GM12878 (cell line): ENCODE measurements around the gene COL24A1. TPM values are rescaled to one million over a fixed set of nuclear protein-coding genes. Genes with fewer than 3 reads are reported as not detected.
A peak's percentile ranks its signal among the peaks of the same experiment; 100 is the strongest.

Source experiments
- BRCA1 ChIP-seq: IDR thresholded peaks from 2 replicates; pipeline ENCODE4 v1.6.1; 2011; ENCODE audit warnings: low read depth, low read length, improper control_type of control experiment
- CREM ChIP-seq: IDR thresholded peaks from 2 replicates; pipeline ENCODE4 v1.6.1; 2014; ENCODE audit warnings: antibody characterized with exemption, low read depth
- EZH2 ChIP-seq: IDR thresholded peaks from 2 replicates; pipeline ENCODE4 v1.6.1; 2012; ENCODE audit warnings: low read depth, mild to moderate bottlenecking, control low read depth, inconsistent platforms, low read length, borderline replicate concordance; ENCODE audit not compliant: control insufficient read depth
- FOXK2 ChIP-seq: fragments of 450-650 bp; IDR thresholded peaks from 2 replicates; pipeline ENCODE4 v1.6.1; 2017; ENCODE audit warnings: mild to moderate bottlenecking, moderate library complexity
- HCFC1 ChIP-seq: fragments of 150-350 bp; IDR thresholded peaks from 2 replicates; pipeline ENCODE4 v1.6.1; 2014; ENCODE audit warnings: low read length
- HDAC6 ChIP-seq: fragments of 200-600 bp; sonication (generic); IDR thresholded peaks from one replicate; pipeline ENCODE4 v1.8.0; 2017; ENCODE audit warnings: antibody characterized with exemption; ENCODE audit not compliant: unreplicated experiment
- IKZF1 ChIP-seq: fragments of 450-650 bp; conservative IDR thresholded peaks from 2 replicates; pipeline ENCODE4 v1.6.1; 2017; ENCODE audit warnings: antibody characterized with exemption, mild to moderate bottlenecking
- KLF5 ChIP-seq: fragments of 450-650 bp; IDR thresholded peaks from 2 replicates; pipeline ENCODE4 v1.6.1; 2014; ENCODE audit warnings: mild to moderate bottlenecking; ENCODE audit not compliant: partially characterized antibody
- MTA3 ChIP-seq: IDR thresholded peaks from 2 replicates; pipeline ENCODE4 v1.6.1; 2012; ENCODE audit warnings: low read length, inconsistent platforms, borderline replicate concordance
- MYC ChIP-seq: IDR thresholded peaks from 2 replicates; pipeline ENCODE4 v1.6.1; 2011; ENCODE audit warnings: mild to moderate bottlenecking, low read length, moderate library complexity, inconsistent platforms; ENCODE audit not compliant: insufficient read depth, insufficient replicate concordance, insufficient read length, severe bottlenecking
- NR2C1 ChIP-seq: fragments of 450-650 bp; IDR thresholded peaks from 2 replicates; pipeline ENCODE4 v1.6.1; 2017; ENCODE audit warnings: antibody characterized with exemption, mild to moderate bottlenecking, moderate library complexity
- RFX5 ChIP-seq: IDR thresholded peaks from 2 replicates; pipeline ENCODE4 v1.6.1; 2011; ENCODE audit warnings: low read depth, low read length, improper control_type of control experiment
- SMARCA5 ChIP-seq: fragments of 450-650 bp; IDR thresholded peaks from 2 replicates; pipeline ENCODE4 v1.6.1; 2017; ENCODE audit warnings: mild to moderate bottlenecking
- polyA plus RNA-seq, 11 experiments: library from polyadenylated mRNA; depleted of rRNA in 4 of 11; unstranded in 6 of 11; stranded (reverse) in 5 of 11; fragments of >200 nt; fragmentation: Nextera tagmentation in 4 of 11; fragmentation: Illumina TruSeq in 1 of 11; extraction: Ambion mirVana in 4 of 11; extraction: Trizol in 1 of 11; gene quantifications; 1 replicate in 1 of 11; 2 replicates in 10 of 11; pipeline versions ENCODE4 v1.2.1 to v1.2.3, GENCODE V29; 2011 to 2016; ENCODE audit warnings: inconsistent platforms in 2 of 11, missing spikeins in 2 of 11, low read depth in 1 of 11
- total RNA-seq, 4 experiments: library from RNA; depleted of rRNA in 3 of 4; stranded (reverse); fragments of >200 nt in 3 of 4; fragmentation: Illumina TruSeq in 1 of 4; extraction: Trizol in 1 of 4; gene quantifications; 2 replicates each; pipeline versions ENCODE4 v1.2.1 to v1.2.3, GENCODE V29; 2013 to 2021
- TF ChIP-seq, protein P1 (sequence below): IDR thresholded peaks from 2 replicates; pipeline ENCODE4 v1.6.1; 2011; ENCODE audit warnings: borderline replicate concordance, low read depth, mild to moderate bottlenecking, moderate library complexity, mixed read lengths, low read length; ENCODE audit not compliant: insufficient read depth; ENCODE audit errors: extremely low read length
- TF ChIP-seq, protein P2 (sequence below): IDR thresholded peaks from 2 replicates; pipeline ENCODE4 v1.6.1; 2012; ENCODE audit warnings: low read depth, low read length, improper control_type of control experiment
- TF ChIP-seq, protein P3 (sequence below): fragments of 150-350 bp; IDR thresholded peaks from 2 replicates; pipeline ENCODE4 v1.6.1; 2014; ENCODE audit warnings: mild to moderate bottlenecking, low read depth, low read length
- TF ChIP-seq, protein P4 (sequence below): IDR thresholded peaks from 2 replicates; pipeline ENCODE4 v1.6.1; 2012; ENCODE audit warnings: low read depth, low read length, improper control_type of control experiment
- TF ChIP-seq, protein P5 (sequence below): fragments of 450-650 bp; IDR thresholded peaks from 2 replicates; pipeline ENCODE4 v1.6.1; 2017; ENCODE audit warnings: mild to moderate bottlenecking, low read depth, inconsistent platforms; ENCODE audit not compliant: poor library complexity, severe bottlenecking
- TF ChIP-seq, protein P6 (sequence below): fragments of 450-650 bp; IDR thresholded peaks from 2 replicates; pipeline ENCODE4 v1.6.1; 2017; ENCODE audit warnings: borderline replicate concordance
- TF ChIP-seq, protein P7 (sequence below): IDR thresholded peaks from 2 replicates; pipeline ENCODE4 v1.6.1; 2011; ENCODE audit warnings: low read depth, mild to moderate bottlenecking, low read length, moderate library complexity, borderline replicate concordance; ENCODE audit errors: extremely low read depth
- TF ChIP-seq, protein P8 (sequence below): fragments of 450-650 bp; conservative IDR thresholded peaks from 2 replicates; pipeline ENCODE4 v1.6.1; 2017; ENCODE audit warnings: mild to moderate bottlenecking, moderate library complexity

Gene COL24A1
- total and polyA plus RNA-seq, 10 of the 15 experiments (the other 5 are each of a cell fraction or from before 2014, with no cell fraction given), result 0.19 to 4.1 (median 2.0) TPM

DNA sequence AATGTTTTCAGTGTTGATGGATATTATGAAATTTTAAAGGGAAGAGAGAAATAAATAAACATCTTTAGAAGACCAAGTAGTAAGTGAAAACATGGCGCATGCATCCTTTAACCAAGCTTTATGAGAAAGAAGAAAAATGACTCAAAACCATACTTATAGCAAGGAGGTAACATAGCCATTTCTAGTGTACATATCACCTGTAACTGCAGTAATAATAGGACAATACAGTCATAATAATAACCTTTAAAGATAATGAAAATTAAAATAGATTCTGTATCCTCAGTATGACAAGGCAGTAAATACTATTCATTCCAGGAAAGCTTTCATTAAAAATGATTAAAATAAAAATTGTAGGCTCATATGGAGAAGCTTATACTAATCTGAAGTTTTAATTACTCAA lies 141.2 kb downstream of the COL24A1 start (continued):
- TF ChIP-seq, protein P1, sequence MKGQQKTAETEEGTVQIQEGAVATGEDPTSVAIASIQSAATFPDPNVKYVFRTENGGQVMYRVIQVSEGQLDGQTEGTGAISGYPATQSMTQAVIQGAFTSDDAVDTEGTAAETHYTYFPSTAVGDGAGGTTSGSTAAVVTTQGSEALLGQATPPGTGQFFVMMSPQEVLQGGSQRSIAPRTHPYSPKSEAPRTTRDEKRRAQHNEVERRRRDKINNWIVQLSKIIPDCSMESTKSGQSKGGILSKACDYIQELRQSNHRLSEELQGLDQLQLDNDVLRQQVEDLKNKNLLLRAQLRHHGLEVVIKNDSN, result no peak
- TF ChIP-seq, protein P2, sequence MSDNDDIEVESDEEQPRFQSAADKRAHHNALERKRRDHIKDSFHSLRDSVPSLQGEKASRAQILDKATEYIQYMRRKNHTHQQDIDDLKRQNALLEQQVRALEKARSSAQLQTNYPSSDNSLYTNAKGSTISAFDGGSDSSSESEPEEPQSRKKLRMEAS, result no peak
- TF ChIP-seq, protein P3, sequence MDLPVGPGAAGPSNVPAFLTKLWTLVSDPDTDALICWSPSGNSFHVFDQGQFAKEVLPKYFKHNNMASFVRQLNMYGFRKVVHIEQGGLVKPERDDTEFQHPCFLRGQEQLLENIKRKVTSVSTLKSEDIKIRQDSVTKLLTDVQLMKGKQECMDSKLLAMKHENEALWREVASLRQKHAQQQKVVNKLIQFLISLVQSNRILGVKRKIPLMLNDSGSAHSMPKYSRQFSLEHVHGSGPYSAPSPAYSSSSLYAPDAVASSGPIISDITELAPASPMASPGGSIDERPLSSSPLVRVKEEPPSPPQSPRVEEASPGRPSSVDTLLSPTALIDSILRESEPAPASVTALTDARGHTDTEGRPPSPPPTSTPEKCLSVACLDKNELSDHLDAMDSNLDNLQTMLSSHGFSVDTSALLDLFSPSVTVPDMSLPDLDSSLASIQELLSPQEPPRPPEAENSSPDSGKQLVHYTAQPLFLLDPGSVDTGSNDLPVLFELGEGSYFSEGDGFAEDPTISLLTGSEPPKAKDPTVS, result no peak
- TF ChIP-seq BRCA1 (no peak), HDAC6 (no peak), RFX5 (no peak), NR2C1 (no peak), EZH2 (no peak), HCFC1 (no peak), MTA3 (0 out of 2 replicates have a peak, but pooled peaks have one; percentile 44), IKZF1 (no peak), CREM (peak; percentile 62; the same call in 1 of the 2 replicates), MYC (no peak), KLF5 (no peak), SMARCA5 (no peak), FOXK2 (no peak)
- TF ChIP-seq, protein P4, sequence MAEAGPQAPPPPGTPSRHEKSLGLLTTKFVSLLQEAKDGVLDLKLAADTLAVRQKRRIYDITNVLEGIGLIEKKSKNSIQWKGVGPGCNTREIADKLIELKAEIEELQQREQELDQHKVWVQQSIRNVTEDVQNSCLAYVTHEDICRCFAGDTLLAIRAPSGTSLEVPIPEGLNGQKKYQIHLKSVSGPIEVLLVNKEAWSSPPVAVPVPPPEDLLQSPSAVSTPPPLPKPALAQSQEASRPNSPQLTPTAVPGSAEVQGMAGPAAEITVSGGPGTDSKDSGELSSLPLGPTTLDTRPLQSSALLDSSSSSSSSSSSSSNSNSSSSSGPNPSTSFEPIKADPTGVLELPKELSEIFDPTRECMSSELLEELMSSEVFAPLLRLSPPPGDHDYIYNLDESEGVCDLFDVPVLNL, result no peak
- TF ChIP-seq, protein P5, sequence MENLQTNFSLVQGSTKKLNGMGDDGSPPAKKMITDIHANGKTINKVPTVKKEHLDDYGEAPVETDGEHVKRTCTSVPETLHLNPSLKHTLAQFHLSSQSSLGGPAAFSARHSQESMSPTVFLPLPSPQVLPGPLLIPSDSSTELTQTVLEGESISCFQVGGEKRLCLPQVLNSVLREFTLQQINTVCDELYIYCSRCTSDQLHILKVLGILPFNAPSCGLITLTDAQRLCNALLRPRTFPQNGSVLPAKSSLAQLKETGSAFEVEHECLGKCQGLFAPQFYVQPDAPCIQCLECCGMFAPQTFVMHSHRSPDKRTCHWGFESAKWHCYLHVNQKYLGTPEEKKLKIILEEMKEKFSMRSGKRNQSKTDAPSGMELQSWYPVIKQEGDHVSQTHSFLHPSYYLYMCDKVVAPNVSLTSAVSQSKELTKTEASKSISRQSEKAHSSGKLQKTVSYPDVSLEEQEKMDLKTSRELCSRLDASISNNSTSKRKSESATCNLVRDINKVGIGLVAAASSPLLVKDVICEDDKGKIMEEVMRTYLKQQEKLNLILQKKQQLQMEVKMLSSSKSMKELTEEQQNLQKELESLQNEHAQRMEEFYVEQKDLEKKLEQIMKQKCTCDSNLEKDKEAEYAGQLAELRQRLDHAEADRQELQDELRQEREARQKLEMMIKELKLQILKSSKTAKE, result no peak
- TF ChIP-seq, protein P6, sequence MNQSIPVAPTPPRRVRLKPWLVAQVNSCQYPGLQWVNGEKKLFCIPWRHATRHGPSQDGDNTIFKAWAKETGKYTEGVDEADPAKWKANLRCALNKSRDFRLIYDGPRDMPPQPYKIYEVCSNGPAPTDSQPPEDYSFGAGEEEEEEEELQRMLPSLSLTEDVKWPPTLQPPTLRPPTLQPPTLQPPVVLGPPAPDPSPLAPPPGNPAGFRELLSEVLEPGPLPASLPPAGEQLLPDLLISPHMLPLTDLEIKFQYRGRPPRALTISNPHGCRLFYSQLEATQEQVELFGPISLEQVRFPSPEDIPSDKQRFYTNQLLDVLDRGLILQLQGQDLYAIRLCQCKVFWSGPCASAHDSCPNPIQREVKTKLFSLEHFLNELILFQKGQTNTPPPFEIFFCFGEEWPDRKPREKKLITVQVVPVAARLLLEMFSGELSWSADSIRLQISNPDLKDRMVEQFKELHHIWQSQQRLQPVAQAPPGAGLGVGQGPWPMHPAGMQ, result no peak
- TF ChIP-seq, protein P7, sequence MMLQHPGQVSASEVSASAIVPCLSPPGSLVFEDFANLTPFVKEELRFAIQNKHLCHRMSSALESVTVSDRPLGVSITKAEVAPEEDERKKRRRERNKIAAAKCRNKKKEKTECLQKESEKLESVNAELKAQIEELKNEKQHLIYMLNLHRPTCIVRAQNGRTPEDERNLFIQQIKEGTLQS, result no peak
- TF ChIP-seq, protein P8, sequence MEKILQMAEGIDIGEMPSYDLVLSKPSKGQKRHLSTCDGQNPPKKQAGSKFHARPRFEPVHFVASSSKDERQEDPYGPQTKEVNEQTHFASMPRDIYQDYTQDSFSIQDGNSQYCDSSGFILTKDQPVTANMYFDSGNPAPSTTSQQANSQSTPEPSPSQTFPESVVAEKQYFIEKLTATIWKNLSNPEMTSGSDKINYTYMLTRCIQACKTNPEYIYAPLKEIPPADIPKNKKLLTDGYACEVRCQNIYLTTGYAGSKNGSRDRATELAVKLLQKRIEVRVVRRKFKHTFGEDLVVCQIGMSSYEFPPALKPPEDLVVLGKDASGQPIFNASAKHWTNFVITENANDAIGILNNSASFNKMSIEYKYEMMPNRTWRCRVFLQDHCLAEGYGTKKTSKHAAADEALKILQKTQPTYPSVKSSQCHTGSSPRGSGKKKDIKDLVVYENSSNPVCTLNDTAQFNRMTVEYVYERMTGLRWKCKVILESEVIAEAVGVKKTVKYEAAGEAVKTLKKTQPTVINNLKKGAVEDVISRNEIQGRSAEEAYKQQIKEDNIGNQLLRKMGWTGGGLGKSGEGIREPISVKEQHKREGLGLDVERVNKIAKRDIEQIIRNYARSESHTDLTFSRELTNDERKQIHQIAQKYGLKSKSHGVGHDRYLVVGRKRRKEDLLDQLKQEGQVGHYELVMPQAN, result no peak
